Smooth muscle cell of the brain vasculature (primary cell): ENCODE data around the gene PPP5C.
"Not testable (repeated sequence)": the region's sequence is repeated elsewhere in the genome, so short reads cannot be mapped to it uniquely, and the experiment has no call there.

Experiments
- DNase-seq: peaks from one replicate; pipeline ENCODE4 v3.0.0-alpha.2; 2012; ENCODE audit warnings: low read depth, low spot score

The PPP5C gene

GRCh38 chr19:46346821-46347571, at the start of gene PPP5C:
Gene PPP5C, plus strand, starts transcription at chr19:46347087. Its CDS starts 10 bp downstream, at chr19:46347097.
- peak; percentile 75 for DNase-seq

- DNase-seq = no peak
Observed at GRCh38 chr19:46297700-46298478, 49.0 kb upstream of the PPP5C start.

GRCh38 chr19:46298479-46299003, 48.3 kb upstream of the PPP5C start:
- DNase-seq = no peak

- DNase-seq = peak; percentile 91
Observed at GRCh38 chr19:46299004-46299509, 47.8 kb upstream of the PPP5C start.

- no peak for DNase-seq
Observed at GRCh38 chr19:46299695-46300094, 47.2 kb upstream of the PPP5C start.

GRCh38 chr19:46303322-46303690, 43.6 kb upstream of the PPP5C start:
- DNase-seq = no peak

GRCh38 chr19:46303691-46304397, 43.0 kb upstream of the PPP5C start:
- DNase-seq = no peak

- DNase-seq = no peak
Observed at GRCh38 chr19:46306501-46306900, 40.4 kb upstream of the PPP5C start.

- DNase-seq = no peak
Observed at GRCh38 chr19:46308510-46308909, 38.4 kb upstream of the PPP5C start.

GRCh38 chr19:46309056-46309455, 37.8 kb upstream of the PPP5C start:
- DNase-seq = no peak

- DNase-seq = no peak
Observed at GRCh38 chr19:46311444-46311843, 35.4 kb upstream of the PPP5C start.

- peak; percentile 36 for DNase-seq
Observed at GRCh38 chr19:46313540-46314469, 33.1 kb upstream of the PPP5C start.

GRCh38 chr19:46317339-46317738, 29.5 kb upstream of the PPP5C start:
- no peak for DNase-seq

GRCh38 chr19:46319613-46320012, 27.3 kb upstream of the PPP5C start:
- no peak for DNase-seq

GRCh38 chr19:46320559-46320958, 26.3 kb upstream of the PPP5C start:
- no peak for DNase-seq

- DNase-seq = no peak
Observed at GRCh38 chr19:46321653-46322052, 25.2 kb upstream of the PPP5C start.

GRCh38 chr19:46323227-46323626, 23.7 kb upstream of the PPP5C start:
- not testable (repeated sequence) for DNase-seq

GRCh38 chr19:46324277-46324676, 22.6 kb upstream of the PPP5C start:
- DNase-seq = no peak

GRCh38 chr19:46326608-46327007, 20.3 kb upstream of the PPP5C start:
- no peak for DNase-seq

- no peak for DNase-seq
Observed at GRCh38 chr19:46328079-46328478, 18.8 kb upstream of the PPP5C start.
